ENCODE results near the gene AIFM3.
"Not testable (repeated sequence)": the region's sequence is repeated elsewhere in the genome, so short reads cannot be mapped to it uniquely, and the experiment has no call there.

Gene AIFM3, protein sequence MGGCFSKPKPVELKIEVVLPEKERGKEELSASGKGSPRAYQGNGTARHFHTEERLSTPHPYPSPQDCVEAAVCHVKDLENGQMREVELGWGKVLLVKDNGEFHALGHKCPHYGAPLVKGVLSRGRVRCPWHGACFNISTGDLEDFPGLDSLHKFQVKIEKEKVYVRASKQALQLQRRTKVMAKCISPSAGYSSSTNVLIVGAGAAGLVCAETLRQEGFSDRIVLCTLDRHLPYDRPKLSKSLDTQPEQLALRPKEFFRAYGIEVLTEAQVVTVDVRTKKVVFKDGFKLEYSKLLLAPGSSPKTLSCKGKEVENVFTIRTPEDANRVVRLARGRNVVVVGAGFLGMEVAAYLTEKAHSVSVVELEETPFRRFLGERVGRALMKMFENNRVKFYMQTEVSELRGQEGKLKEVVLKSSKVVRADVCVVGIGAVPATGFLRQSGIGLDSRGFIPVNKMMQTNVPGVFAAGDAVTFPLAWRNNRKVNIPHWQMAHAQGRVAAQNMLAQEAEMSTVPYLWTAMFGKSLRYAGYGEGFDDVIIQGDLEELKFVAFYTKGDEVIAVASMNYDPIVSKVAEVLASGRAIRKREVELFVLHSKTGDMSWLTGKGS

DNA sequence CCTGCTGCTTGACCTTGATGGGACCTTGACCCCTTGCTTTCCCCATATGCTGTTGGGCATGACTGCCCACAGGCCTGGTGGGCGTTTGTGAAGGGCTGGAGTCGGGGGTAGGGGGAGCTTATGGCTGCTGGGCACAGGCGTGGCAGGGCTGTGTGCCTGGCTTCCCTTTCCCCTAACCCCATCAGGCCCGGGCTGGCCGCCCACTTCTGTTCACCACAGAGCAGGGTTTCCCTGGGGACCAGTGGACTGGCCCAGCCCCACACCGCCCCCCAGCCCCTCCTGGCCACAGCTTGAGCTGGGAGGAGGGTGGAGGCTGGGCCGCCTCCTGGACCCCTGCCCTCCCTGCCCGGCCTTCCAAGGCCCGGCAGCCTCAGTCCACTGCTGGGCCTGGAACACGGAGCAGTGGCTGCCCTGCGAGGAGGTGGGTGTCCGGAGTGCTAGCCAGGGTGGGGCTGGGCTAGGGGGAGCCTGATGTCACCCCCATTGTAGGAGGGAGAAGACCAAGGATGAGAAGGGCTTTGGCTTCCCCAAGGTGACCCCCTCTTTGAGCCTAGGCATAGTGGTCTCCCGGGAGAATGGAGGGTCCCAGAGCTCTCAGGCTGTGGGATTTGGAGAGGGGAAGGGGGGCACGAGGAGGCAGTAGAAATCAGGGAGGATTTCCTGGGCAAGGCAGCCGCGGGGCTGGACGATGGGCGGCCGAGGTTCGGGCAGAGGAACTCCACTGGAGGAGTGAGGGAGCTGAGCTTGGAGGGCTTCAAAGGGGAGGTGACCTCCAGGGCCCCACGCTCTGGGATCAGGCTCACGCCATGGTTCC, at the start of gene AIFM3:
AIFM3 (plus strand) TSS at position 373 of the 814 bp plus-strand sequence. CDS start 690 bp downstream, outside the sequence.
- no peak for DNase-seq (ENCODE audit: insufficient read length, low spot score)
- no peak for FAIRE-seq
- no peak for TF ChIP-seq POLR2A (IDR thresholded peaks at IDR 0.05; ENCODE audit: low read depth, low read length)

DNA sequence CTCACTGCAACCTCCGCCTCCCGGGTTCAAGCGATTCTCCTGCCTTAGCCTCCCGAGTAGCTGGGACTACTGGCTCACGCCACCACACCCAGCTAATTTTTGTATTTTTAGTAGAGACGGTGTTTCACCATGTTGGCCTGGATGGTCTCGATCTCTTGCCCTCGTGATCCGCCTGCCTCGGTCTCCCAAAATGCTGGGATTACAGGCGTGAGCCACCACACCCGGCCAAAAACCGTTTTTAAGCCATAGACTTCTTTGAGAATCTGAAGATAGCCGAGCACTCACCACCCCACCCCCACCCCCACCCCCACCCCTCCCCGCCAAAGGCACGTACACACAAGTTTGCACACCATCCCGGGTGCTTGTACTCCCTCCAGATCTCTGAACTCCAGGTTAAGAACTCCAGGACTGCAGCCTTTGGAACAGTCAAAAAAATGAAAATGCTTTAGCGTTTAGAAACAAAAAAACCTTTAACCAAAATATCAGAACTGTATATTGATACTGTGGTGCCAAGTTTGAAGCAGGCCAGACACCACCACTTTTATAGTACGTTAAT, 48.3 kb upstream of the AIFM3 start:
- TF ChIP-seq POLR2A (IDR thresholded peaks at IDR 0.05; ENCODE audit: low read depth, low read length) = no peak
- no peak for DNase-seq (ENCODE audit: insufficient read length, low spot score)
- no peak for FAIRE-seq

DNA sequence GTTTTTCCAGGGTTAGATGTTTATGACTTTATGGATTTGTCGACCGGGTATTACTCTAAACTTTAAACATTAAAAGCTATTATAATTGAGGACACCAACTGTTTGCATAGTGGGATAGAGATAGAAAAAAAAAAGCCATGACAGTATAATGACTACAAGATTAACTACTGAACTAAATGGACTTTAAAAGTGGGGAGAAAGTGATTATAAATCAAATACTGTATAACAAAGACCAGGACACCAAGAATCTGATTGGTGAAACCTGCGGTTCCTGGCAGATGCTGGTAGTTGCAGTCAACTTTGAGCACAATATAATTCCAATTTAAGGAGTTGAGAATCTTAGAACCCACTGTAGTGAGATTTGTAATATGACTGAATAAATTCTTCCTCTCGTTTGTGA, 47.3 kb upstream of the AIFM3 start:
- no peak for DNase-seq (ENCODE audit: insufficient read length, low spot score)

DNA sequence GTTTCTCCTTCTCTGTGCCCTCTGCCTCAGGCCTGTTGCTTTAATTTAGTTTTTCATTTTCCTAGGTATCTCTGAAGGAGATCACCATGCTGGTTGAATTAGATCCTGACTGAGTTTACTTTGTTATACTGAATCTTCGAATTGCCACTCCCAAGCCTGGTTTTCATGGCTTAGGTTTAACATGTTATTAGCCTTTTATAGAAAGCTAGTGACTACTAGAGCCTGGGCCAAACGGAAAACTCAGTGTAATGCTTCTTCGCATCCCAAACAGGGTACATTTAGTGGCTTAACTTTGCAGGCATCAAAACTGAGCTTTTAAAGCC, 46.2 kb upstream of the AIFM3 start:
- FAIRE-seq = no peak
- no peak for TF ChIP-seq POLR2A (IDR thresholded peaks at IDR 0.05; ENCODE audit: low read depth, low read length)
- DNase-seq (ENCODE audit: insufficient read length, low spot score) = no peak

More for the DNA sequence above, 47.3 kb upstream of the AIFM3 start:
- FAIRE-seq = no peak
- no peak for TF ChIP-seq POLR2A (IDR thresholded peaks at IDR 0.05; ENCODE audit: low read depth, low read length)

DNA sequence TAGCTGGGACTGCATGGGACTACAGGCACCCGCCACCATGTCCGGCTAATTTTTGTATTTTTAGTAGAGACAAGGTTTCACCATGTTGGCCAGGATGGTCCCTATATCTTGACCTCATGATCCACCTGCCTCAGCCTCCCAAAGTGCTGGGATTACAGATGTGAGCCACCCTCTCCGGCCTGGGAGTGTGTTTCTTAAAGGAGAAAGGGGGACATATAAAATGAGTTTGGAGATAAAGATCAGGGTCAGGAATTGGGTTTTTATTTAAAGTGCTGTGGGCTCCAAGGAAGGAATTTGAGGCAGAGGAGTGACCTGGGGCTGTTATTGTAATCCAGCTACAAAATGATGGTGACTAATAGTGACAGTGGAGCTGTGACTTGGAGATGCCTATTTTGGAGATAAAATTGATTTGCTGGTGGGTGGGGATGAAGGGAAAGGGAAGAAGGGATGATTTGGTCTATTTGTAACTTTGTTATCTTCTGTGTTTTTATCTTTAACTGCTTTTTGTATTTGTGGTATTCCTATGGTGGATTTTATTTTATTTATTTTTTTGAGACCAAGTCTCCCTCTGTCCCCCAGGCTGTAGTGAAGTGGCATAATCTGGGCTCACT, 44.8 kb upstream of the AIFM3 start:
- DNase-seq (ENCODE audit: insufficient read length, low spot score) (no peak), FAIRE-seq (no peak)
- no peak for TF ChIP-seq POLR2A (IDR thresholded peaks at IDR 0.05; ENCODE audit: low read depth, low read length)

DNA sequence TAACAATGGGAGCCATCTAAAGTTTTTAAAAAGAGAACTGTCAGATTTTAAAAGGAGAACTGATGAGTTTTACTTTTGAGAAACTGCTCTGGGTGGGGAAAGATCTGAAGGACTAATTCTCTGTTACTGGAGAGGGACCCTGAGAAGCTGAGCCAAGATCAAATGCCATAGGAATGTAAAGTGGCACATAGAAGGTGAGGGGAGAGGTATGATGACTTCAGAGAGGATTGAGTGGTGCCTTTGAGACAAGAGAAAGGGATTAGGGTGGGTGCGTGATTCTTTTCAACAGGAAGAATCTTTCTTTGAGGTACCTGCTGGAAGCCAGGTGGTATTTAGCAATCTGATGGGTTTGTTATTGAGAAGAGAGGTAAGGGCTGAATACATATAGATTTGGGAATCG, 40.8 kb upstream of the AIFM3 start:
- TF ChIP-seq POLR2A (IDR thresholded peaks at IDR 0.05; ENCODE audit: low read depth, low read length) = no peak
- no peak for FAIRE-seq
- no peak for DNase-seq (ENCODE audit: insufficient read length, low spot score)

DNA sequence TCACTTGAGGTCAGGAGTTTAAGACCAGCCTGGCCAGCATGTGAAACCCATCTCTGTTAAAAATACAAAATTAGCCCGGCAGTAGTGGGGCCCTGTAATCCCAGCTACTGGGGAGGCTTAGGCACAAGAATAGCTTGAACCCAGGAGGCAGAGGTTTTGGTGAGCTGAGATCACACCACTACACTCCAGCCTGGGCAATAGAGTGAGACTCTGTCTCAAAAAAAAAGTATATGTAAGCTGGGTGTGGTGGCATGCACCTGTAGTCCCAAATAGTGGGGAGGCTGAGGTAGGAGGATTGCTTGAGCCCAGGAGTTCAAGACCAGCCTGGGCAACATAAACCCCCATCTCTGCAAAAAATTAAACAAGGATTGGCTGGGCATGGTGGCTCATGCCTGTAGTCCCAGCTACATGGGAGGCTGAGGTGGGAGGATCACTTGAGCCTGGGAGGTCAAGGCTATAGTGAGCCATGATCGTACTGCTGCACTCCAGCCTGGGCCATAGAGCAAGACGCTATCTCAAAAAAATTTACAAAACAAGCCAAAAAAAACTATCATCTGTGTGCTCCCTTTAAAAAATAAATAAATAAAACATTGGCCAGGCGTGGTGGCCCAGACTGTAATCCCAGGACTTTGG, 39.0 kb upstream of the AIFM3 start:
- FAIRE-seq = no peak

DNA sequence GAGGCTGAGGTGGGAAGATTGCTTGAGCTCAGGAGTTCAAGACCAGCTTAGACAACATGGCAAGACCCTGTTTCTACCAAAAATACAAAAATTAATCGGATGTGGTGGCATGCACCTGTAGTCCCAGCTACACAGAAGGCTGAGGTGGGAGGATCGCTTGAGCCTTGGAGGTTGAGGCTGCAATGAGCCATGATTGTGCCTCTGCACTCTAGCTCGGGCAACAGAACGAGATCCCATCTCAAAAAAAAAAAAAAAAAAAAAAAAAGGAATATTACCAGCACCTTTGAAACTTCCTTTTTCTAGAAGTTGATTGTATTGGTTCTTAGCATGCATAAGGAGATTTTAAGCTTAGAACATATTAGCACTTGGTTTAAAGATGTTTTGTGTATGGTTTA, 38.5 kb upstream of the AIFM3 start:
- DNase-seq (ENCODE audit: insufficient read length, low spot score) (no peak), FAIRE-seq (no peak)
- no peak for TF ChIP-seq POLR2A (IDR thresholded peaks at IDR 0.05; ENCODE audit: low read depth, low read length)

More for the DNA sequence above, 39.0 kb upstream of the AIFM3 start:
- no peak for DNase-seq (ENCODE audit: insufficient read length, low spot score)
- no peak for TF ChIP-seq POLR2A (IDR thresholded peaks at IDR 0.05; ENCODE audit: low read depth, low read length)

DNA sequence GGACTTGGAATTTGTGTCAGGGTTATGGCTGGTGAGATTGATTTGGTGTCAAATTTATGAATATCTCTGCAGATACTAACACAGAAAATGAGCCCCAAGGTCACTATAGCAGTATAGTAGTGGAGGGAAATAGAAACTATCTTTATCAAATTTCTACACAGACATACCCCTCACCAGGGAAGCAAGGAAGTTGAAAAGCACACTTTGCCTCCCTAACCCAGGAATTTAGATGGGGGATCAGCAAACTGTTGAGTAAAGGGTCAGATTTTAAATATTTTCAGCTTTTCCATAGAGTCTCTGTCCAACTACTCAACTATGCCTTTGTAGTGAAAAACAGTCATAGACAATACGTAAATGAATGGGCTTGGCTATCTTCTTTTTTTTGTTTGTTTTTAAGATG, 37.1 kb upstream of the AIFM3 start:
- no peak for TF ChIP-seq POLR2A (IDR thresholded peaks at IDR 0.05; ENCODE audit: low read depth, low read length)
- FAIRE-seq (no peak), DNase-seq (ENCODE audit: insufficient read length, low spot score) (no peak)

DNA sequence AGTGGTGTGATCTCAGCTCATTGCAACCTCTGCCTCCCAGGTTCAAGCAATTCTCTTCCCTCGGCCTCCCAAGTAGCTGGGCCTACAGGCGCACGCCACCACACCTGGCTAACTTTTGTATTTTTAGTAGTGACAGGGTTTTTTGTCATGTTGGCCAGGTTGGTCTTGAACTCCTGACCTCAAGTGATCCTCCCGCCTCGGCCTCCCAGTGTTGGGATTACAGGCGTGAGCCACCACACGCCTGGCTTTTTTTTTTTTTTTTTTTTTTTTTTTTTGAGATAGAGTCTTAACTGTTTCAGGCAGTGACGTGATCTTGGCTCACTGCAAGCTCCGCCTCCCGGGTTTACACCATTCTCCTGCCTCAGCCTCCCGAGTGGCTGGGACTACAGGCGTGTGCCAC, 36.6 kb upstream of the AIFM3 start:
- FAIRE-seq; DNase-seq (ENCODE audit: insufficient read length, low spot score): not testable (repeated sequence)

DNA sequence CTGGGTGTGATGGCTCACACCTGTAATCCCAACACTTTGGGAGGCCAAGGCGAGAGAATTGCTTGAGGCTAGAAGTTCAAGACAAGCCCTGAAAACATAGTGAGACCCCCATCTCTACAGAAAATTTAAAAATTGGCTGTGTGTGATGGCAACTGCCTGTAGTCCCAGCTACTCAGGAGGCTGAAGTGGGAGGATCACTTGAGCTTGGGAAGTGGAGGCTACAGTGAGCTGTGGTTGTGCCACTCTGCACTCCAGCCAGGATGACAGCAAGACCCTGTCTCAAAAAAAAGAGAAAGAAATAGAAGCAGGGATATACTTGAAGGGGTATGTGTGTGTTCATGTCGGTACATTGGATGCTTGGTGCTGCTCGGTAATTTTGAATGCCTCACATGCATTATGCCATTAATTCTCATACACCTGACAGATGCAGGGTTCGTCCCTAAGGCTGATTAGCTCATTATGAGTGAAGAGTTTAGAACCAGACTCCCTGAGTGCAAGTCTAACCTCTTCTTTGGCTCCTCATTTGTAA, 35.9 kb upstream of the AIFM3 start:
- DNase-seq (ENCODE audit: insufficient read length, low spot score) = no peak
- no peak for FAIRE-seq
- no peak for TF ChIP-seq POLR2A (IDR thresholded peaks at IDR 0.05; ENCODE audit: low read depth, low read length)

DNA sequence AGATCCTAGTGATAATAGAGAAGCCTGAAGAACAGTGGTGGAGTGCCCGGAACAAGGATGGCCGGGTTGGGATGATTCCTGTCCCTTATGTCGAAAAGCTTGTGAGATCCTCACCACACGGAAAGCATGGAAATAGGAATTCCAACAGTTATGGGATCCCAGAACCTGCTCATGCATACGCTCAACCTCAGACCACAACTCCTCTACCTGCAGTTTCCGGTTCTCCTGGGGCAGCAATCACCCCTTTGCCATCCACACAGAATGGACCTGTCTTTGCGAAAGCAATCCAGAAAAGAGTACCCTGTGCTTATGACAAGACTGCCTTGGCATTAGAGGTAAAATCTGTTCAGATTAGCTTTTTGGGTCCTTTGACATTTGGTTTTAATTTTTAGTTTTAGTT, 33.1 kb upstream of the AIFM3 start:
- TF ChIP-seq POLR2A (IDR thresholded peaks at IDR 0.05; ENCODE audit: low read depth, low read length) = no peak
- DNase-seq (ENCODE audit: insufficient read length, low spot score) (no peak), FAIRE-seq (no peak)

DNA sequence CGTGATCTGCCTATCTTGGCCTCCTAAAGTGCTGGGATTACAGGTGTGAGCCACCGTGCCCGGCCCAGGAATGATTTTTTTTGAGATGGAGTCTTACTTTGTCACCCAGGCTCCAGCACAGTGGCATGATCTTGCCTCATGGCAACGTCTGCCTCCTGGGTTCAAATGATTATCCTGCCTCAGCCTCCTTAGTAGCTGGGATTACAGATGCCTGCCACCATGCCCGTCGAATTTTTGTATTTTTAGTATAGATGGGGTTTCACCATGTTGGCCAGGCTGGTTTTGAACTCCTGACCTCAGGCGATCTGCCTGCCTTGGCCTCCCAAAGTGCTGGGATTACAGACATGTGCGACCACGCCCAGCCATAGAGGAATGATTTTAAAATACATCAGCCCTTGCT, 32.0 kb upstream of the AIFM3 start:
- FAIRE-seq; DNase-seq (ENCODE audit: insufficient read length, low spot score): not testable (repeated sequence)

DNA sequence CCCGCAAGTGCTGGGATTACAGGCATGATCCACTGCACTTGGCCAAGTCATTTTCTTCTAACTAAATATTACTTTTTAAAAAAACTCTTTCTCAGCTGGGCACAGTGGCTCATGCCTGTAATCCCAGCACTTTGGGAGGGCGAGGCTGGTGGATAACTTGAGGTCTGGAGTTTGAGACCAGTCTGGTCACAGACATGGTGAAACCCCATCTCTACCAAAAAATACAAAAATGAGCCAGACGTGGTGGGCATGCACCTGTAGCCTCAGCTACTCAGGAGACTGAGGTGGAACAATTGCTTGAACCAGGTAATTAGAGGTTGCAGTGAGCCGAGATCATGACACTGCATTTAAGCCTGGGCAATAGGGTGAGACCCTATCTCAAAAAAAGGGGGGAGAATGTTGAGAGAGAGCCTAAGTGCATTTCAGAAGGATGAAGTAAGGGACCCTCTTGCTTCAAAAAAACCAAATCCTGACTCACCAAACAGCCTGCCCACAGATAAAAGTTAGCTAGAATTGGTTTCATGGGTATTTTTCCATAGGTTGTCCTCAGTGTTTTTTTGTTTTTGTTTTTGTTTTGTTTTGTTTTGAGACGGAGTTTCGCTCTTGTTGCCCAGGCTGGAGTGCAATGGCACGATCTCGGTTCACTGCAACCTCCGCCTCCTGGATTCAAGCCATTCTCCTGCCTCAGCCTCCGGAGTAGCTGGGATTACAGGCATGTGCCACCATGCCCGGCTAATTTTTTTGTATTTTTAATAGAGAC, 31.1 kb upstream of the AIFM3 start:
- DNase-seq (ENCODE audit: insufficient read length, low spot score); FAIRE-seq: not testable (repeated sequence)

All from H54 (cell line).